Stimulated activated CD4-positive, alpha-beta T cell treated with anti-CD3 and anti-CD28 coated beads, Interleukin-12 subunit alpha, Interleukin-12 subunit beta, amount 100 ng/mL, for 4 hours (primary cell): ENCODE data around the gene JUND.
A peak's percentile ranks its signal among the peaks of the same experiment; 100 is the strongest.

Experiments
- DNase-seq: peaks from one replicate; pipeline ENCODE4 v3.0.0-alpha.2; 2020

The JUND gene

DNA sequence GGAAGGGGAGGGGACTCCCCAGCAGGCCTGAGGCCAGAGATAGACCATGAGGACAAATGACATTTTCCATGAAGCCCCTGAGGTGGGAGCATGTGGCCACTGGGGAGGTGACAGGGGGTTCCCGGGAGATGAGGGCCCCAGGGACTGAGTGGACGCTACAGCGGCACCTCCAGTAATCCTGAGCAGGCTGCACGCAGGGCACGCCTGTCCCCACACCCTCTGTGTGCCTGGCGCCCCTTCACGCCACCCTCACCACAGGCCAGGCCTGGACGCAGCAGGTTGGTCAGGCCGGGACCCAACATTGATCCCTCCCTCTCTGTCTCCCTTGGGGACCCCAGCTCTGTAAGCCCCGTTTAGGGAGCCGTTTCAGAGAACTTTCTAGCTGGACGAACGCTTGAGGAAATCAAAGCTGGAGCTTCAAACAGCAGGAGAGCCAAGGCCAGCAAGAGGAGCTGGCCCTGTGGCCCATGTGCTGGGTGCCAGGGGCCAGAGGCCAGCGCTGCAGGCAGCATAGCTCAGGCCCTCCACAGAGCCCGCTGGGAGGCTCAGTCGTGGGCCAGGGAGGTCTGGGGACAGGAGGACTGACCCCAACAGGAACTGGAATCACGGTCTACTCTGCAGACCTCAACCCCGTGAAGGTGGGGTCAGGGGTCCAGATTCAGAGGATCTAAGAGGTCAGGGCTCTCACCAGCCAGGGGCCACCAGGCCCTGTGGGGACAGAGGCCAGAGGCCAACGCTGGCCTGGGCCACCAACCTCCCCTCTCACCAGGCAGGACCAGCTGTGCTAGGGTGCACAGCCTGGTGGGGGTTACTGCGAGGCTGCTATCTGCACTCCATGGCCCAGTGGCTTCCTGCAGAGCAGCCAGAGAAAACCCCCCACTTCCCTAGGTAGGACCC lies 26.9 kb upstream of the JUND start:
- no peak for DNase-seq

DNA sequence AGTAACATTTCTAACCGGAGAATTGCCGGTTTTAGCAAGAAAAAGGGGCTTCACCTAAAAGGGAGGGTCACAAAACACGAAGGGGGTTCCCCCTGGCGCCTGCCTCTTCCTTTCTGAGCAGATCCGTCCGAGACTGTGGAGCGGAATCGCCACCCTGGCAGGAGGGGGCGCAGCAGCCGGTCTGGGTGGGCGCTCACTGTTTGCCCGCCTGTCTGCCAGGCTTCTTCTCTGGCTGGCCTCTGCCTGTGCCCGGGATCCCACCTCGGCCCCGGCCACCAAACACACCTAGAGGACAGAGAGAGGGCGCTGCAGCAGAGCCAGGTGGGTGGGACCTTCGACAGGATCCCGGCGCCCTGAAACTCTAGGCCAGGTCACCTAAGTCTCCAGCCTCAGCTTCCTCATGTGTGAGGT lies 25.9 kb upstream of the JUND start:
- no peak for DNase-seq

DNA sequence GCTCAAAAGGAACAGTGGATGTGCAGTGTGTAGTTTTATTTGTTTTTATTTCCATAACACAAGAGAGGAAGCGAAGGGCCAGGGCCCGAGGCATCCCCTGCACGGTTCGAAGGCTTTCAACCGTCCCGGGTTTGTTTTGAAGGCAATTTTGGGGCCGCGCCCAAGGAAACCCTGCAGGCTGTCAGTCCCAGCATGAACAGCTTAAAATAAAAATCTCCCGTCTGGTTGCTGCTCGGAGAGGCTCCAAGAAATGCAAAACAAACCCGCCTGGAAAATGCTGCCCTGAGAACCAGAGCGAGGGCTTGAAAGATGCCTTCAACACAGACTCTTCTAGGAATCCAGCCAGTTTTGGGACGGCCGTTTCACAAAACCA lies 25.5 kb upstream of the JUND start:
- no peak for DNase-seq

DNA sequence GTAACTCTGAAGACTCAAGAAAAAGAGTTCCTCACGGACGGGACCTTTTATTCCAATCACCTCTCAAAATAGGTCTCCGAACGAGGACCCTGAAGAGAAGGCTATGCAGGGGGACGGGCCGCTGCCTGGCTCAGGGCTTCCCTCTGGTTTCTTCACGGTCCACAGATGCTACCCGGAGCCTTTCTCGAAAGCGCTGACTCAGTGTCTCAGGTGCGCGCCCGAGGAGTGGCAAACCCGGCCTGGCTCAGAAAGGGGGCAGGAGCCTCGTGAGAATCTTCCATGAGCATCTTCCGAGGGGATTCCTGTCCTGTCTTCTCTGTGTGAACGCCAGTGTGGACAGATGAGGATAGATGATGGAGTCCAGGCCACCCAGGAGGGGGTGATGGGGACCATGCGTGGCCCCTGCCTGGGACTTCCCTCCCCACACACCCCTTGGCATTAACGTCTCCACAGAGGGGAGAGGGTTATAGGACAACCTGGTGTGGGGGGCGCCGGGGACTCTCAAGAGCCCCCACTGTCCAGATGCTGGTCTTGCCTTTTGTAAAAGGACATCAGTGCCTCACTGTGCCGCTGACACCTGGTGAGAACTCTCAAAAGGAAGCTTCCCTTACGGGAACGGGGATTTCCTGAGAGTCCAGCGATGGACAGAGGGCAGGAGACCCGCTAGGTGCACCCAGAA lies 24.9 kb upstream of the JUND start:
- DNase-seq: no peak

DNA sequence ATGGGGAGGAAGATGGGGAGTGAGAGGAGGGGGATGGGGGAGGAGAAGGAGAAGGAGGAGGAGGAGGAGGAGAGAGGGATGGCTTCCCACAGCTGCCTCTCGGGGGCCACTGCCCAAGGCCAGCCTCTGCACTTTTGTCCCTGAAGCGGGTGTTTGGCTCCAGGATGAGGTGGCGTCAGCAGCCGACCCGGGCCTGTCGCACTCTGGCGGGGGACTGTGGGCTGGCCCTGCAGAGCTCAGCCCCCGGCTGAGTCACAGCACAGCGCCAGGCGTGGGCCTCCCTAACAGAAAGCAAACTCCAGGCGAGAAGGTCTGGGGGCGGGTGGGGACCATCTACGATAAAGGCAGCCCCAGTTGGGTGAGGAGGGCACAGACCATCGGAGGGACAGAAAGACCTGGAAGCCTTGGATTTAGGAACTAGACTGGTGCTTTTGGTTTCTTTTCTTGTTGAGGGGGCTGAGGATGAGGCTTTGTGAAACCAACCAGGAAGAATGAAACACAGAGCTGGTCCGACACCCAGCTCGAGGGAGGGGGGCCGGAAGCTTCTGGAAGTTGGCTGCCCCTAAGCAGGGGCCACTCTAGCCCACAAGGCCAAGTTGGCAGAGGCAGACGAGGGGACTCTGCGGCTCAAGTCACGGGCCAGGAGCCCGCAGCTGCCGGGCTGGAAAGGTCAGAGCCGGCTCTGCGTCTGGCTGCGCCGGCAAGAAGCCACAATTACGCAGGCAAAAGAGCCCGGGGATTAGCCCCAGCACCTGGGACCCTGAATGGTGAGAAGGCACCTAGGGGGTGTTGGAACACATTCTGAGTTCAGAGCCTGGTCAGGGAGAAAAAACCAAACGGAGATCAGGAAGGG lies 23.3 kb upstream of the JUND start:
- peak; percentile 81 for DNase-seq

DNA sequence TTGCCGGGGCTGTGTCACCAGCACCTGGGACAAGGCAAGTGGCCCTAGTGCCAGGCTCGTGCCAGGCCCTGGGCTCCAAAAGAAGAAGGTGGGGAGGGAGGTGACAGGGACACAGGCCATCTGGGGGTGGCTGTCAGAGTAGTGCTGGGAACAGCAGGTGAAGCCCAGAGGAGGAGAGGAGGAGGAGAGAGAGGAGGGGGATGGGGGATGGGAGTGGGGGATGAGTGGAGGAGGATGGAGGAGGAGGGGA lies 22.7 kb upstream of the JUND start:
- DNase-seq: peak; percentile 27

DNA sequence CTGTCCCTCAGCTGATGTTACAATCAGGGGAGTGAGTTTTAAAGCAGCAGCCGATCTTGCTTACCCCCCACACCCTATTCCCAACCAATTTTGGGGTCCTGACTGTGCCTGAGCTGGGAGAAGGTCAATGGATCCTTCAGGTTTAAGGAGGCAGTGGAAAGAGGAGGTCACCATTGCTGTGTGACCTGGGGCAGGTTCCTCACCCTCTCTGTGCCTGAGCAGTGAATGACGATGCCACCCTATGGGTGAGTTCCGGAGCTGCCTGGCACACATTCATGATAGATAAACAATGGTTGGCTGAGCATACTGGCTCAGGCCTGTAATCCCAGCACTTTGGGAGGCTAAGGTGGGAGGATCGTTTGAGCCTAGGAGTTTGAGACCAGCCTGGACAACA lies 20.3 kb upstream of the JUND start:
- DNase-seq: no peak

DNA sequence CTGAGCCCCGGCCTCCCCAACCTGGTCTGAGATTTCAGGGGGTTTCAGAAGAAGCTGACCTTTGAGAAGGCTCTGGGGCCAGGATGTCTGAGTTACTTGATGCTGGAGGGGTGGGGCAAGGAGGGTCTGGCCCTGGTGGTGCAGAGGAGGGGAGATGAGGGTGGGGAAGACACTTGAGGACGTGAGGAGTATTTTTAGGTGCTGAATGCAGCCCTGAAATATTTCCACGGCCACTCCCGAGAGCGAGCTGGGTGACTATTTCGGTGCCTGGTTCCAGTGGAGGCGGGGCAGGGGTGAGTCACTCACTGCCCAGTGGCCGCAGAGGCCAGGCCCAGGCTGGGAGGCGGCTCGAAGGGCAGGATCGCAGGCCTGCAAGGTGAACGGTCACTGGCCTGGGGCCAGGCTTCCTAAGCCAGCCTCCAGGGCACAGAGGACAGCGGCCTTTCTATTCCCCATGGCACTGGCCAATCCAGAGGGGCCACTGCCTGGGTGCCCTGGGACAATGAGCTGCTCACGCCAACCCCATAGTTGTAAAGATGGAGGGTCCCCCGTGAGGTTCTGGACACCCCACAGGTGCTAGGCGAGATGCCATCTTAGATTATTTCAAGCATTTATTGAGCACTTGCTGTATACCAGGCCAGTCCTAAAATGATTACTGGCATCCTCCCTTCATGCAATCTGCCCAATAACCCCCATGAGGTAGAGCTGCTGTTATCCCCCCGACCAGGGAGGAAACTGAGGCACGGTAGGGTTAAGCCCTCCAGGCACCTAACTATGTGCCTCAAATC lies 19.7 kb upstream of the JUND start:
- no peak for DNase-seq

DNA sequence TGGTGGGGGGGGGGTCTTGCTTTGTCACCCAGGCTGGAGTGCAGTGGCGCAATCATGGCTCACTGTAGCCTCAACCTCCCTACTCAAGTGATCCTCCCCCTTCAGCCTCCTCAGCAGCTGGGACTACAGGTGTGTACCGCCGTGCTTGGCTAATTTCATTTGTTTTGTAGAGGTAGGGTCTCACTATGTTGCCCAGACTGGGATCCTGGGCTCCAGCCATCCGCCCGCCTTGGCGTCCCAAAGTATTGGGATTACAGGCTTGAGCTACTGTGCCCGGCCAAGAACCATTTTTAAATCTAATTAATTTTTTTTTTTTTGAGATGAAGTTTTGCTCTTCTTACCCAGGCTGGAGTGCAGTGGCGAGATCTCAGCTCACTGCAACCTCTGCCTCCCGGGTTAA lies 18.2 kb upstream of the JUND start:
- DNase-seq: no peak

DNA sequence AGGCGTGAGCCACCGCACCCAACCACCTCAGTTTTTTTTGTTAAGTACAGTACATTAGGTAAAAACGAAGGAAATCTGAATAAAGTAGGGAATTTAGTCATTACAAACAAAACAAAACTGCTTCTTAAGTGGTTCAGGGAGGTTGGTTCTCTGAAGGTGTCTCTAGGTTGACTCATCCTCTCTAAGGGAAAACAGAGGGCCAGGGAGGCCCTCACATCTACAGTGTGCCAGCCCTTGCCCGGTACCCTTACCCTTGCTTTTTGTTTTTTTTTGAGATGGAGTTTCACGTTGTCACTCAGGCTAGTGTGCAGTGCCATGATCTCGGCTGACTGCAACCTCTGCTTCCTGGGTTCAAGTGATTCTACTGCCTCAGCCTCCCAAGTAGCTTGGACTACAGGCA lies 17.2 kb upstream of the JUND start:
- DNase-seq: no peak

DNA sequence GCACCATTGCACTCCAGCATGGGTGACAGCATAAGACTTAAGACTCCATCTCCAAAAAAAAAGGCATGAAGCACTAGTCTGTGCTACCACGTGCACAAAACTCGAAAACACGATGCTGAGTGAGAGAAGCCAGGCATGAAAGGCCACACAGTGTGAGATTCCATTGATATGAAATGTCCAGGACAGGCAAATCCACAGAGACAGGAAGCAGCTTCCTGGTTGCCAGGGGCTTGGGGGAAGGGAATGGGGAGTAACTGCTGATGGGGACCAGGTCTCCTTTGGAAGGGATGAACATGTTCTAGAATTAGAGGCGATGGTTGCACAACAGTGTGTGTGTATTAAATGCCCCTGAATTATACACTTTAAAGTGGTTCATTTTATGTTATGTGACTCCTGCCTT lies 15.9 kb upstream of the JUND start:
- DNase-seq: no peak

DNA sequence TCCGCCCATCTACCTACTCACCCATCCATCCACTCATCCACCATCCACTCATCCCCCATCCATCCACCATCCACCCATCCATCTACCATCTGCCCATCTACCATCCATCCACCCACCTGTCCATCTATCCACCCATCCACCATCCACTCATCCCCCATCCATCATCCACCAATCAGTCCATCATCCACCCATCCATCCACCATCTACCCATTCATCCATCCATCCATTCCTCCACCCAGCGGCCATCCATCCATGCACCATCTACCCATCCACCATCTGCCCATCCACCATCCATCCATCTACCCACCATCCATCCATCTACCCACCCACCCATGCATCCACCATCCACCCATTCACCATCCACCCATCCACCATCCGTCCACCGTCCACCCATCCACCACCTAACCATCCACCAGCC lies 13.6 kb upstream of the JUND start:
- no peak for DNase-seq

DNA sequence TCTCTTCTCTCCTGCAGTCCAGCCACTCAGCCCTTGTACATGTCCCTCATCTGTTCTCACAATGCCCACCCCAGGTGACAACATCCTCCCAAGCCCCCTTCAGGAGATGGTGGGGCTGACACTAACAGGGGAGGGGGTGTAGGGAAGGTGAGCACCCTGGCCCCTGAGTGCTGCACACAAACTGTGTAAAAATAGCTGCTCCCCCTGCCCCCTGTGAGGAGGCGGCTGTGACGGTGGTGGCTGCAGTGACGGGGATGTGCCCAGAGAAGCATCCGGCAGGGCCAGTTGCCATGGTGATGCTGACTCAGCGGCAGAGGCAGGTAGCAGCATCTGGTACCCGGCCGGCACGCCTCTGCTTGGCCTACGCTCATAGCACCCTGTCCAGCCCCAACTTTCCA lies 13.0 kb upstream of the JUND start:
- DNase-seq: peak; percentile 89

DNA sequence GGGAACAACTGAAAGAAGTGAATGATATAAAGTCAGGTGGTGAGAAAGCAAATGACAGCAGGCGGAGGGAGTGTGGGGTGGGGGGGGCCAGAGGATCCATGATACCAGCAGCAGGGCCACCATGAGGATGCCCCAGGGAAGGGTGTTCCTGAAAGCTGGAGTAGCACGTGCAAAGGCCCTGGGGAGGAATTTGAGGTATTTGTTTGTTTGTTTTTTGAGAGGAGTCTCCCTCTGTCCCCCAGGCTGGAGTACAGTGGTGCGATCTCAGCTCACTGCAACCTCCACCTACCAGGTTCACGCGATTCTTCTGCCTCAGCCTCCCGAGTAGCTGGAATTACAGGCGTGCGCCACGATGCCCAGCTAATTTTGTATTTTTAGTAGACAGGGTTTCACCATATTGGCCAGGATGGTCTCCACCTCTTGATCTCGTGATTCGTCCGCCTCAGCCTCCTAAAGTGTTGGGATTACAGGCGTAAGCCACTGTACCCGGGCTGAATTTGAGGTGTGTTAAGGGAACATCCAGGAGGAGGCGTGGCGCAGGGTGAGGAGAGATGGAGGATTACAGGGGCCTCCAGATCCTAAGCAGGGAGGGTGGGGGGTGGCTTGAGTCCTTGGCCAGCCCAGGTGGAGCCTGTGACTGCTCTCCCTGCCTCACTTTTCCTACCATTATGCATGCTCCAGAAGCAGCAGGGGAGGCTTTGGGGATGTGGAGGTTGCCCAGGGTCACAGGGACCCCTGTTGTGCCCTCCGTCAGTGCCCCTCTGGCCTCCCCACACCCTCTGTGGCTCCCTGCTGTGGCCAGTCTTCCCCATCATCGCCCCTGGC lies 12.4 kb upstream of the JUND start:
- no peak for DNase-seq

DNA sequence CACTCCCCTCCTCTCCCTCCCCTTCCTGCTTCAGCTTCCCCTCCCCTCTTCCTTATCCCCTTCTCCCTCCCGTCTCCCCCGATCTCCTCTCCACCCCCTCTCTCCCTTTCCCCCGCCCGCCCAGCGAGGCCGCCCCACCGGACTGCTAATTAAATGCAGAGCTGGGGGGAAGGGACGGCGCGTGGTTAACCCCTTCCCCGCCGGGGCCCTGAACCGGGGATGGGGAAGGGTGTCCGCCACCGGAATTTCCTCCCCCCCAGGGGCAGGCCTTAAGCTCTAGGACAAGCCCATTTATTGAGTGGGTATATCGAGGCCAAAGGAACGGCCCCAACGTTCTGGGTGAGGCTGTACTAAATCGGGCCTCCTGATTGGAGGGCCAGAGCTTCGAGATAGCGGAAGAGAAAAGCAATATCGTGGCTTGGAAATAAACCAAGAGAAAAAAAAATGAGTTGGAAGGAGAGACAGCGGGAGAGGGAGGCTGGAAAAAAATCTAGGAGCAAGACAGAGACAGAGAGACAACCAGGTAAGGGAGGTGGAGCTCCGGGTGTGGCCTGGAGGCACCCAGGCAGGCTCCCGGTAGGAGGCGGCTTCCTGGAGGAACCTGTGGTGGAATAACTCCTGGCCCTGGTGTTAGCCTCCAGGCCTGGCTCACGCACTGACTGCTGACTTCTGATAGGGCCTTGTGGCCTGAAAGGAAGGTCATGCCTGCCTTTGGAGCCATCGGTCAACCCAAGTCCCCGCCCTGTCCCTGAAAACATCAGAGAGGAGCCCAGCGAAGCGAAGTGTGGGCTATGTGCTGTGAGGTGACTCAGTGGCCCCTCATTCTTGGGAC lies 11.6 kb upstream of the JUND start:
- no peak for DNase-seq

DNA sequence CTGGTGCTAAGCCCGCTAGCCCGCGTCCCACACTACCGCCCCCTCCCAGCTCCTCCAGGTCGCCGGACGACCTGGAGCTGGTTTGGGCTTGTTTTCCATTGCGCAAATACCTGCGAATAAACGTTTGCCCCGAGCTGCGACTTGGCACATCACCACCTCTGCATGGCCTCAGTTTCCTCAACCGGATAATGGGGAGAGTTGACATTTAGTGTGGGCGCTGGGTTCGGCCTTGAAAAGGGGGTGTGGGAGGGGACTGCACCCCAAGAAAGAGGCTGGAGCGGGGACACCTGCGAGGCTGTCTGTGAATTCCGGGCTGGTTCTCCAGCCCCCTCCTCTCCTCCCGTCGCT lies 11.0 kb upstream of the JUND start:
- no peak for DNase-seq

DNA sequence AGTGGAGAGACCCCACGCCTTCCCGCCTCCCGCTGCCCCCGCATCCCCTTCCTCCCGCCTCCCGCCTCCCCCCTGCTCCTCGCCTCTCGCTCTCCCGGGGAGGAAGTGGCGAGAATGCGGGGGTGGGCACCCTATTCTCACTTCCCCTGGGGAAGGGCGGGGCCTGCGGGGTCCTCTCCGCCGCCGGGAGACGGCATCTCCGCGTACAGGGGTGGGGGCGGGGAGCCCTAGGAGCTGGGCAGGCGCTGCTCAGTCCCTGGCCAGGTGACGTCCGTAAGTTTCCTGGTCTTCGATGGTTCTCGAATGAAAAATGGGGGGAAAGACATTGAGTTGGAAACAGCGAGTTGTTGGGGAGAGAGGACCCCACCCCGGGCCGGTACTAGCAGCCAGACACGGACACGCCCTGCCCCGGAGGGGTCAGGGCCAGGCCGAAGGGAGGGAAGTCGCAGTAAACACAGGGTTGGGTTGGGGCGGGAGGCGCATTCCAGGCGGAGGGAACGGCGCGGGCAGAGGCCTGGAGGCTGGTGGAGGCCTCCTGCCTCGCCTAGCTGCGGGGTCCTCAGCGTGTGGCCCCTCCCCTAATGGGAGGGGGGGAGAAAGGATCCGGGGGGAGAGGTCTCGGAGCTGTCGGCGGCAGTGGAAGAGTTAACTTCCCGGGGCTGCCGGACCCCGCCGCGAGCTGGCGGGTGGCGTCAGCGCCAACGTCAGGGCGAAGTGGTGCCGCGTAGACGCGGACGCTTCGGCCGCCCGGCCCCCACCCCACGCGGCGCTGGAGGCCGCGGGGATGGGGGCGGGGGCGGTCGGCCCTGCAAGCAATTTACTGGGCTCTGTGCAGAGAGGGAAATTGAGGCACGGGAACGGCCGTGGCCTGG lies 10.4 kb upstream of the JUND start:
- peak; percentile 74 for DNase-seq

DNA sequence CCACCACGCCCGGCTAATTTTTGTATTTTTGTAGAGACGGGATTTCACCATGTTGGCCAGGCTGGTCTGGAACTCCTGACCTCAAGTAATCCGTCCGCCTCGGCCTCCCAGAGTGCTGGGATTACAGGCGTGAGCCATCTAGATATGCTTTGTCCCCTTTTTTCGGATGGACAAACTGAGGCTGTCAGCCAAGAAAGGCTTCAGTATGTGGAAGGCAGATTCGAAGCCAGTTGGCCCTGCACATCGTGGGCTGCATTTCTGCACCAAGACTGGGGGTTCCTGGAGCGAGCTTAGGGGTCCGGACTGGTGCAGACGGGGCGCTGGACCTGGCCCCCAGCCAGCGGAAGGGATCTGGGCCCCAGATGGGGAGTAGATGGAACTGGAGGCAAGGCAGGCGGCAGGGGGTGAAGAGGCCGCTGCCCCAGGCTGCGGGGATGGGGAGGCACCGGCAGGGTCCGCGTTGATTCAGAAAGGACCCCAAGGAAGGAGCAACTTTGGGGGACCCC lies 9.7 kb upstream of the JUND start:
- no peak for DNase-seq

DNA sequence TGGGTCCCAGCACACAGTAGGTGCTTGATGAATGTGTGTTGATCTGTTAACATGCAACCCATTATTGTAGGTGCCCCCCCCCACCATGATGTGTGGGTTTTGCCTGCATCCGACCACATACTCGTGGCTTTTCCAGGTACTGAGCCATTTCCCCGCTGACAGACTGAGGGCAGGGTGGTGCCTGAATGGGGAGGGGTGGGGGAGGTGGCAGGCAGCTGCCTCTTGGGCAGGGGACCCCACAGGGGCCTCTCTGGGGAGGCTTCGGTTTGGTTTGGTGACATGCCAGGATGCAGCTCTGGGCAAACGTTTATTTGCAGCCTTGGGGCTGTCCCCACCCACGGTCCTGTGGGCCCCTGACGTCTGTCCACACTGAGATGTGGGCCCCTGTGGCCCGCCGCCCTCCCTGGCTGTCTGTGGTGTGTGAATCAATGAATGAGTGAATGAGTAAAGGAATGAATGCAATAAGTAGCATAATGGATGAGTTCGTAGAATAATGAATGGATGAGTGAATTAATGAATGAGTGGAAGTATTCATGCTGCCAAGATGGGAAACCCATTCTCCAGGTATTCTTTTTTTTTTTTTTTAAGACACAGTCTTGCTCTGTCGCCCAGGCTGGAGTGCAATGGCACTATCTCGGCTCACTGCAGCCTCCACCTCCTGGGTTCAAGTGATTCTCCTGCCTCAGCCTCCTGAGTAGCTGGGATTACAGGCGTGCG lies 9.0 kb upstream of the JUND start:
- DNase-seq: peak; percentile 66
